Measurements from ENCODE around the gene SFSWAP. TPM values are rescaled to one million over a fixed set of nuclear protein-coding genes. Genes with fewer than 3 reads are reported as not detected.

SFSWAP gene
- polyA plus RNA-seq, 3 donors: 7.3 to 33.0 (median 10.7) TPM

GRCh38 chr12:131848753-131849152 is 137.9 kb downstream of the SFSWAP start:
- Mint-ChIP-seq H3K36me3 (peaks cover 49 to 78% of the 10 kb centered on the region in 2 donors), H3K27me3 (ENCODE audit: low read depth in 3 of 3) (peaks cover 2 to 5% (median 2%) of the 10 kb centered on the region in 3 donors), H3K27ac (no peak overlapping the region), H3K4me1 (peaks cover 12% of the 10 kb centered on the region), H3K9me3 (peaks cover 0 to 2% (median 0%) of the 10 kb centered on the region in 7 donors), H3K4me3 (no peak overlapping the region)
- no peak overlapping the region for H2AFZ ChIP-seq (ENCODE audit: insufficient read depth, low read depth, low read length, poor library complexity, severe bottlenecking)
- peaks cover 50 to 69% of the 10 kb centered on the region in 2 donors for H3K36me3 ChIP-seq (replicated peaks in 1 of 2; ENCODE audit: control insufficient read depth in 1 of 2, insufficient read depth in 2 of 2, low read length in 2 of 2)
- TF ChIP-seq CTCF (IDR thresholded peaks at IDR 0.05): no peak
- no peak for DNase-seq
- 71% methylated on average over 12 of the region's 24 CpGs for WGBS (ENCODE audit: insufficient coverage)
- H3K9ac ChIP-seq (ENCODE audit: insufficient read depth, low read length, poor library complexity, severe bottlenecking): no peak overlapping the region
- no peak overlapping the region for H3K27ac ChIP-seq (ENCODE audit: low read depth in 1 of 2, low read length in 2 of 2)
- peaks cover 3% of the 10 kb centered on the region for H4K20me1 ChIP-seq (ENCODE audit: insufficient read depth, low read length)
- no peak overlapping the region for H3K4me2 ChIP-seq (replicated peaks; ENCODE audit: extremely low read depth, low read length, poor library complexity, severe bottlenecking)
- intact Hi-C loops (cut with micrococcal nuclease): no loop called here
- H3K79me2 ChIP-seq (ENCODE audit: insufficient read depth, low read length): no peaks in the 10 kb centered on the region
- no peak overlapping the region for H3K4me3 ChIP-seq (replicated peaks in 1 of 3; ENCODE audit: low read depth in 2 of 3, low read length in 3 of 3)
- H3K27me3 ChIP-seq (ENCODE audit: control insufficient read depth in 2 of 2, insufficient read depth in 2 of 2, low read length in 2 of 2): no peaks in the 10 kb centered on the region
- H3K4me1 ChIP-seq (ENCODE audit: control insufficient read depth in 1 of 2, insufficient read depth in 2 of 2, low read length in 2 of 2): peaks cover 13 to 18% of the 10 kb centered on the region in 2 donors
- no peaks in the 10 kb centered on the region for H3K9me3 ChIP-seq (replicated peaks in 1 of 2; ENCODE audit: control insufficient read depth in 1 of 2, insufficient read depth in 1 of 2, low read length in 2 of 2)

Small RNA genes lying within 50 kb of the gene (small RNA-seq; reads per million reads assigned to genes)
- gene RNA5SP377 (ENCODE audit: insufficient read length, low read depth): not detected
- not detected for gene RNA5SP378 (ENCODE audit: insufficient read length, low read depth)
- gene RNU6-1017P (ENCODE audit: insufficient read length, low read depth): not detected

Other genes with a start within 250 kb of the SFSWAP start
- gene MMP17, start 117.3 kb downstream of the SFSWAP start, polyA plus RNA-seq: 10 to 100 TPM in 1 of 3 donors, 1 to 10 TPM in 2; 2.8 to 78.3 (median 3.0) TPM
- 10 to 100 TPM in 1 of 3 donors, 1 to 10 TPM in 2; 1.0 to 75.1 (median 1.3) TPM for gene ULK1, start 183.5 kb downstream of the SFSWAP start, polyA plus RNA-seq
- gene PUS1, start 218.2 kb downstream of the SFSWAP start, polyA plus RNA-seq: 10 to 100 TPM in 1 of 3 donors, 1 to 10 TPM in 2; 5.1 to 30.9 (median 6.9) TPM
- gene EP400, start 238.9 kb downstream of the SFSWAP start, polyA plus RNA-seq: 10 to 100 TPM in 1 of 3 donors, under 1 TPM in 2; 0.65 to 12.1 (median 0.81) TPM

Measured in CD14-positive monocyte (primary cell).